ENCODE results near the gene FBXO46. TPM values are rescaled to one million over a fixed set of nuclear protein-coding genes. Genes with fewer than 3 reads are reported as not detected.

FBXO46 gene
- 29.9 TPM for total RNA-seq (ENCODE audit: unreplicated experiment)
- long read RNA-seq = 0 reads

GRCh38 chr19:45730368-45731288 lies at the start of gene FBXO46:
Gene FBXO46, minus strand, starts transcription at chr19:45730896. Its CDS starts 17,401 bp downstream, at chr19:45713495.
- TF ChIP-seq CTCF (IDR thresholded peaks at IDR 0.05; ENCODE audit: unreplicated experiment) = no peak
- no peaks in the 10 kb centered on the region for H3K36me3 Mint-ChIP-seq (ENCODE audit: low read depth, unreplicated experiment)
- peak within 1 kb of the TSS; percentile 99 for H3K4me3 Mint-ChIP-seq (ENCODE audit: unreplicated experiment)
- peaks cover 5% of the 10 kb centered on the region for H3K4me1 Mint-ChIP-seq (ENCODE audit: unreplicated experiment)
- peaks cover 18% of the 10 kb centered on the region for H3K27me3 Mint-ChIP-seq (ENCODE audit: unreplicated experiment)
- no peaks in the 10 kb centered on the region for H3K9me3 Mint-ChIP-seq (ENCODE audit: unreplicated experiment)
- H3K27ac Mint-ChIP-seq (ENCODE audit: unreplicated experiment) = peak within 1 kb of the TSS; percentile 80
- DNase-seq (ENCODE audit: low spot score) = peak; percentile 93

- TF ChIP-seq CTCF (IDR thresholded peaks at IDR 0.05; ENCODE audit: unreplicated experiment) = no peak
- H3K27ac Mint-ChIP-seq (ENCODE audit: unreplicated experiment) = no peak overlapping the region
- no peaks in the 10 kb centered on the region for H3K9me3 Mint-ChIP-seq (ENCODE audit: unreplicated experiment)
- no peak for DNase-seq (ENCODE audit: low spot score)
- H3K4me1 Mint-ChIP-seq (ENCODE audit: unreplicated experiment) = peaks cover 12% of the 10 kb centered on the region
- no peak overlapping the region for H3K4me3 Mint-ChIP-seq (ENCODE audit: unreplicated experiment)
- peaks cover 21% of the 10 kb centered on the region for H3K27me3 Mint-ChIP-seq (ENCODE audit: unreplicated experiment)
- H3K36me3 Mint-ChIP-seq (ENCODE audit: low read depth, unreplicated experiment) = peaks cover 20% of the 10 kb centered on the region
Measured at GRCh38 chr19:45780146-45780447, 49.4 kb upstream of the FBXO46 start.

GRCh38 chr19:45779231-45780145 lies 48.8 kb upstream of the FBXO46 start:
- Mint-ChIP-seq H3K36me3 (ENCODE audit: low read depth, unreplicated experiment) (peaks cover 27% of the 10 kb centered on the region), H3K9me3 (ENCODE audit: unreplicated experiment) (no peaks in the 10 kb centered on the region), H3K27me3 (ENCODE audit: unreplicated experiment) (peaks cover 21% of the 10 kb centered on the region), H3K27ac (ENCODE audit: unreplicated experiment) (no peak overlapping the region), H3K4me1 (ENCODE audit: unreplicated experiment) (peaks cover 12% of the 10 kb centered on the region), H3K4me3 (ENCODE audit: unreplicated experiment) (peak overlapping the region; percentile 52)
- TF ChIP-seq CTCF (IDR thresholded peaks at IDR 0.05; ENCODE audit: unreplicated experiment) = peak; percentile 59
- peak; percentile 89 for DNase-seq (ENCODE audit: low spot score)

- TF ChIP-seq CTCF (IDR thresholded peaks at IDR 0.05; ENCODE audit: unreplicated experiment) = no peak
- H3K4me1 Mint-ChIP-seq (ENCODE audit: unreplicated experiment) = peaks cover 12% of the 10 kb centered on the region
- DNase-seq (ENCODE audit: low spot score) = no peak
- no peak overlapping the region for H3K4me3 Mint-ChIP-seq (ENCODE audit: unreplicated experiment)
- peaks cover 31% of the 10 kb centered on the region for H3K36me3 Mint-ChIP-seq (ENCODE audit: low read depth, unreplicated experiment)
- no peaks in the 10 kb centered on the region for H3K9me3 Mint-ChIP-seq (ENCODE audit: unreplicated experiment)
- H3K27ac Mint-ChIP-seq (ENCODE audit: unreplicated experiment) = no peak overlapping the region
- peaks cover 20% of the 10 kb centered on the region for H3K27me3 Mint-ChIP-seq (ENCODE audit: unreplicated experiment)
Measured at GRCh38 chr19:45778010-45778661, 47.4 kb upstream of the FBXO46 start.

Measured in endothelial cell (in vitro differentiated cells).